ENCODE measurements around the gene CREB5.

The CREB5 gene

DNA sequence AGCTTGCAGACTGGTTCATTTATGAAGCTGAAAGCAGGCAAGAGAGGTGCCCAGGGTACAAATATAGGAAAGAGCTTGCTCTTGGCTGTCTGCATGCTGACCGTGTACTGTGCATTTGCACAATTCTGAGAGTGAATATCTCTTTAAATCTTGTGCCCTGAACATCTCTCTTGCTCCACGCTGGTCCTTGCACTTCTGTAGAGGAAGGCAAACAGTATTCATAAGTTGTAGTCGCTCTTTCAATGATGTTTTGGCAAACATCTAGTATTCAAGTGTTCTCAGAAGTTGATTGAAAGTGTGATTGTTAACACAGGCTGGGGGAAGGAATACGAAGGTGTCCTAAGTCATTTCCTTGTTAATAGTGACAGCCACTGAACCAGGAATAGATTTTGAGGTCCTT lies 332.6 kb downstream of the CREB5 start:
- no peak for DNase-seq (ENCODE audit: low read depth in 2 of 2)

DNA sequence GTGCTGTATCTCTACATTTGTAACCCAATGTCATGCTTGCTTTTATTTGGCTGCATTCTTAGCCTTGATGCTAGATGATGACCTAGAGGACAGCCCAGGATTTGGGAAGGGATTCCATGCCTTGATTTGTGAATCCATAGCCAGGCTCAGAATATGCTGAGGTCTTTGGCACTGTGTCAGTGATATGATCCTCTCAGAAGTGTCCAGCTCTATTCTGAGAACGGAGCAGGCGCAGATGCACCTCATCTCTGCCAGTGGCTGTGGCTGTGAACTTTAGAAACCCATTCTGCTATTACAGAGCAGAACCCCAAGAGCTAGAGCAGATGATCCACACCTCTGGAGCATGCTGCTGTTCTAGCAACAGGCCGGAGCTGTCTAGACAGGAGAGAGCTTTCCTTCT lies 333.0 kb downstream of the CREB5 start:
- DNase-seq (ENCODE audit: low read depth in 2 of 2), result no peak

DNA sequence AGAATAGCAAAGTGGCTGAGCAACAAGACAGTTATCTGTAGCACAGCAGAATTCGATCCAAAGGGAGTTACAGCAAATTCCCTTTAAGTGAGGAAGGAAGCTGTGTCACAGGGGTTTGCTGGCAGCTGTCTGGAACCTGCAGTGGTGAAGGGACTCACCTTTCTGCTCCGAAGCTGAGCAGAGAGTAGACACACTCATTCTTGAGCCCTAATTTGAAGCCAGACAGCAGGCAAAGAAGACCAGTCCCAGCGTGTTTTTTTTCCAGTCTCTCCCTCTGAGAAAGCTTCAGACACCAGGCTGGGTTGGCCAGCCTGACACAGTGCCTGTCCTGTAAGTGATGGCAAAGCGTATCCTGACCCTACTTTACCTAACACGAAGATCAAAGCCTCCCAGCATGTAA lies 335.1 kb downstream of the CREB5 start:
- DNase-seq (ENCODE audit: low read depth in 2 of 2), result no peak

- no peak for DNase-seq (ENCODE audit: low read depth in 2 of 2)
These were observed 335.5 kb downstream of the CREB5 start for GRCh38 chr7:28747854-28748253.

DNA sequence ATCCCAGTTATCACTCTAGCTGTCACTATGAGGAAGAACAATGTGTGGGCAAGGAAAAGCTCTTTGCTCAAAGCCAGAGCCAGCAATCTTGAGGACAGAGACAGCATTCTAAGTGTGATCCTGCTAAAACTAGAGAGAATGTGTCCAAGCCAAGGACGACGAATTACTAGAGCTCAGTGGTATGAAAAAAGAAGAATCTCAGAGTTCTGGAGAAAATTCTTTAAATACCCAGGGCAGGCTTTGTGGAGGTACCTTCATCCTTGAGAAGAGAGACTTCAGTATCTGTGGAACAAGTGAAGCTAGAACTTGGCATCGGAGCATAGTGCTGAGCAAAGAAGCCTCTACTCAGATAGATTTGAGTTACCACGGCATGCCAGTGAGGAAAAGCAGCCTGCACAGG lies 336.0 kb downstream of the CREB5 start:
- no peak for DNase-seq (ENCODE audit: low read depth in 2 of 2)

DNA sequence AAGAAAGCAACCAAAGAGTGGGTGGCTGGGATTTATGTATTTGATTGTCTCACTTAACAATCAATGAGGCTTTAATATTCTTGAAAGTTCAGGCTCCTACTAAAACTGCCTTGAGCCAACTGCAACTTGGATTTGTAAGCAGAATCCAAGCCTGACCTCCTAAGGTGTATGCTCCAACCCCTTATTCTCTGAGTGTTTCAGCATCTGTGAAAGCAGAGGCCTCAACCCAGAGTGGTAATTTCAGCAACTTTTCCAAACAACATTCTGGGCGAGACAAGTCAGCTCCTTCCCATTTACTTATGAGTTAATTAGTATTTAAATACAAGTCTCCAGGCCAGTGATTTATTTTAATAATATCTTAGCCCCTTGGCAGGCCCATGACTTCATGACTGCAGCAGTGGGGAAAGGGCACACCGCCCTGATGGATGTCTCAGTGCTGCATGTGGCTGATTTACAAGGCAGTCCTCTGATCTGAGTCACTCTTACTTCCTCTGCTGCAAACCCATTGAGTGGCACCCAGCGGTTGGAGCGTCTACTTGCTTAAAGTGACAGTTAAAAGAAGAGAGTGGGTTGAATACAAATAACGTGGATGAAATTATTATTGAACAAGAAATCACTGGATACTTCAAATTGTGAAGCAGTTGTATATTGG lies 336.7 kb downstream of the CREB5 start:
- DNase-seq (ENCODE audit: low read depth in 2 of 2), result no peak

DNA sequence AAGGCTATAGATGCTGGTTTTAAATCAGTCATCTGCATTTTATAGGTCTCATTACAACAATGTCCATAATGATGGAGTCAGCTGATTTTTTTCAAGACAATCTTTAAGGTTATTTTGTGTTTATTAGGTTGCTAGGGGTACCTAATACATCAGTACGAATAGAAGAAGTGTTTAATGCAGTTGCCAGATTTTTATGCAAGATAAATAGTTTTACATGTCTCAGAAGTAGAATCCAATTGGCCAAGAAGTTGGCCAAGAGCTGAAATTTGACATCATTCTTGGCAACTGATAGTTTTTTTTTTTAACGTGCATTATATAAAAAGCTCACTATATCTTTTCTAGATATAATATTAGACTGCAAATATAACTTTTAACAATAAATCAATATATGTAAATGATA lies 337.3 kb downstream of the CREB5 start:
- DNase-seq (ENCODE audit: low read depth in 2 of 2), result no peak

DNA sequence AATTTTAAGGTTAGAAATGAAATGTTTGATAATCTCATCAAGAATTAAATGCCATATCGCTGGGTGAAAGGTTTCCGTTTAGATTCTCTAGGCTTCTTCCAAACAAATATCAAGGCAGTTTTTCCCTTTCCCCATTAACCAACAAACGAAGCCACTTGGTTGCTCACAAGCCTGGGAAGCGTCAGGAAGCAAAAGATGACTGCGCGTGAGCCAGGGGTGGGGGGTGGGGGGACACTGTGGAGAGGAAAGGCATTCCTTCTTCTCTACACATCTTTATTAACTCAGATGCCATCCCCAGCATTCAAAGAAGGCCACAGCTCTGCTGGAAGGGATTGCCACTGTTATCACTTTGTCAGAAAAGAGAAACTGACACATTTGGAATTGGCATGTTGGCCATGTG lies 338.7 kb downstream of the CREB5 start:
- DNase-seq (ENCODE audit: low read depth in 2 of 2), result no peak

- no peak for DNase-seq (ENCODE audit: low read depth in 2 of 2)
These were observed 341.3 kb downstream of the CREB5 start for GRCh38 chr7:28753613-28754012.

GRCh38 chr7:28754027-28754426 lies 341.7 kb downstream of the CREB5 start:
- DNase-seq (ENCODE audit: low read depth in 2 of 2), result no peak

- no peak for DNase-seq (ENCODE audit: low read depth in 2 of 2)
These were observed 342.1 kb downstream of the CREB5 start for GRCh38 chr7:28754447-28754846.

DNA sequence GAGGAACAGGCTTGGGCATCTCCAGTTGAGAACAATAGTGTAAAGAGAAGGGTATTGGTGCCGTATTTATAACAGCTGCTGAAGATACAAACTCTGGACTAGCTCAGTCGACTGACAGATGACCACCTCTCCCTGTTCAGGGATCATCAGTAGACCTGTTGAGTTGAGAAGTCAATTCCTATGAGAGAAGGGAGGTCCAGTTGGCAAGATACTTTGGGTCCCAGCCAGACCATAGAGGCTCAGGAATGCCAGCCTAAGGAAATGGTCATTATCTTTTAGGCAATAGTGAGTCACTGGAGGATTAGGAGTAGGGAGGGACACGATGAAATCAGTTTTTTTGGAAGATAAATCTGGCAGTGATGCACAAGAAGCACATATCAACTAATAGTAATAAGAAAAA lies 342.9 kb downstream of the CREB5 start:
- DNase-seq (ENCODE audit: low read depth in 2 of 2), result peak in 1 of 2 experiments; percentile 29

- DNase-seq (ENCODE audit: low read depth in 2 of 2), result no peak
These were observed 345.9 kb downstream of the CREB5 start for GRCh38 chr7:28758186-28758585.

GRCh38 chr7:28759475-28759971 lies 347.2 kb downstream of the CREB5 start:
- no peak for DNase-seq (ENCODE audit: low read depth in 2 of 2)

DNA sequence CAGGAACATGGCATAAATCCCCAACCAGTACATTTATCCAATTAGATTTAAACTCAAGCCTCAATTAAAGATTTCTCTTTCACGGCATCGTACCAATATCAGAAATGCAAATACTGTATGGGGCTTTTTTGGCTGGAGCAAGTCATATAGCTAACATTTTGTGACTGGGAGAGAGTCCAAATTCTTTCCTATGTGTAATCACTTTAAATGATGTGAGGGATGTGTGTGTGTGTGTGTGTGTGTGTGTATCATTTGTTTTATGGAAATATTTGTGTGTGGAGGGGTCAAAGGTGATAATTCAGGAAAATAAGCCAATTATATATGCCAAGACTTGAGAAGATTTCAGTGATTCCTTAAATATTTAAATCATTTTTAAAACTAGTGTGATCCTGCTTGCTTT lies 349.2 kb downstream of the CREB5 start:
- DNase-seq (ENCODE audit: low read depth in 2 of 2), result peak in 1 of 2 experiments; percentile 59

DNA sequence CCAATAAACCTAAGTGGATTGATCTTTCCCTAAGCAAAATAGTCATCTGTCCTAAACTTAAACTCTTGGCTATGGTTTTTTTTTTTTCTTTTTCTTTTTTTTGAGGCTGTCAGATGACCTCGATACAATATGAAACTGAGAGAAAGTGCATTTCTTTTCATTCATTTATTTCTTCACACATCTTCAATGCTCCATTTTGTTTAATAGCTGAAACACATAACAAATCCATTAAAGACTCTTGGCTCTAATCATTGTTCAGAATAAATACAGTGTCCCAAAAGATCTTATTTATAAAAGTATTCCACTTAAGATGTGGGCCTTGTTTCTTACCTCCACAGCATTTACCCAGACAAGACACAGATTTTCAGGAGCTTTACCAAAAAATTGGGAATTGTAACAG lies 350.3 kb downstream of the CREB5 start:
- no peak for DNase-seq (ENCODE audit: low read depth in 2 of 2)

GRCh38 chr7:28766359-28766758 lies 354.0 kb downstream of the CREB5 start:
- no peak for DNase-seq (ENCODE audit: low read depth in 2 of 2)

GRCh38 chr7:28767356-28767755 lies 355.0 kb downstream of the CREB5 start:
- DNase-seq (ENCODE audit: low read depth in 2 of 2), result no peak

DNA sequence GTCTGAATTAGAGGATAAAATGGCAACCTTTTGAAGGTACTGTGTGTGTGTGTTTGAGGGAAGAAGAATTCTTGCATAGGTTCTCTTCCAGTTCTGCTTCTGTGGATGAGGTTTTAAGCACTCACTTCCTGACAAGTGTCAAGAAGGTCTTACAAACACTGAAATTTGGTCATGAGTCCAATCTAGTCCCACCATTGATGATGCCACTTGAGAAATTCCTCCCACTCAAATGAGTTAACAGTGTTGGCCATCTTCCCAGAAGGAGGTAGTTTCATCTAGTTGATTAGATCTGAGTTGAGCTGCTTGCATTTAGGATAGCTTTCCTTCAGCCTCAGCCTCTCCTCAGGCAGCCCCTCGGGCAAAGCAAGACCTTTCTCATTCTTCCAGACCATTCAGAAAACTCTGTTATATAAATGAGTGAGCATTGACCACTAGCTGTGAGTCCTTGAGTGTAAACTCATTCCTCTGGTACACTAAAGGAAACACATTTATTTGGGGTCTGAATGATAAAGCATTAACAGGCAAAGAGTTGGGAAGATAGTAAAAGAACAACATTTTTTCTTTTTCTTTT lies 356.3 kb downstream of the CREB5 start:
- peak in 1 of 2 experiments; percentile 43 for DNase-seq (ENCODE audit: low read depth in 2 of 2)

- no peak for DNase-seq (ENCODE audit: low read depth in 2 of 2)
These were observed 359.7 kb downstream of the CREB5 start for GRCh38 chr7:28771906-28772622.

GRCh38 chr7:28773423-28774145 lies 361.3 kb downstream of the CREB5 start:
- no peak for DNase-seq (ENCODE audit: low read depth in 2 of 2)

DNA sequence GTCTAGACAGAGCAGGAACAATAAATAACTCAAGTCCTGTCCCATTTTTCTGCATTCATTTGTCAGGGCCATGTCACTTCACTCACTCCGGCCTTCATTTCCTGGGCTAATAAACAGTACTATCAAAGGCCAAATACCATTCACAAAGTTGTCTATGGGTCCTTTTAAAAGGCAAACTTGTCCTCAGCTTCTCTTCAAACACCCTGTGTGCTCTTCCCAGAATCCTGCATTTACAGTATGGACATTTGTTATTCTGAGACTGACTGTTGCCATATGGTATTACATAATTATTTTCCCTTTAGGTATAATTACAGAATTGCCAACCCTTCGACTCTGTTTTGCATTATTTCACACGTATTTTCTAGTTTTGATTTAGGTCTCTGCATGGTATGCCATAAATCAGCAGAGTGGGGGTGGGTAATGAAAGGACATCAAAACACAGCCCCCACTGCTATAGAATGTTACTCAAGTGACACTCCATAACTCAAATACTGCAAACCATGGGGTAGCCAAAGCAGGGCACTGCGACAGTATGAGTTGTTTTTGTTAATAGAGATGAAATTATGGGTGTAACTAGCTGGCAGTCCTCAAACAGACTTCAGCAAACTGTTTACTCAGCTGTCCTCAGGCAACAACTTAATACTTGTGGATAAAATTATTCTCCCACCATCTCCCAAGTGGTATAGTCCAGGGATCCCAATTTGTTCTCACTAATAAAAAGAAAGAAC lies 362.1 kb downstream of the CREB5 start:
- DNase-seq (ENCODE audit: low read depth in 2 of 2), result no peak

Data from fibroblast of skin of left biceps (primary cell).